Skeletal muscle cell (primary cell): Measurements from ENCODE around the gene MTHFD1.
"Not testable (repeated sequence)": the region's sequence is repeated elsewhere in the genome, so short reads cannot be mapped to it uniquely, and the experiment has no call there.

Source experiments
- DNase-seq: peaks from one replicate; pipeline ENCODE4 v3.0.0-alpha.2; 2010; ENCODE audit warnings: low read depth
- H3K4me3 ChIP-seq: 2 replicates; pipeline ENCODE4 v1.5.1; 2011; ENCODE audit warnings: low read depth, mild to moderate bottlenecking, control low read depth, low read length, moderate library complexity

Gene MTHFD1

DNA sequence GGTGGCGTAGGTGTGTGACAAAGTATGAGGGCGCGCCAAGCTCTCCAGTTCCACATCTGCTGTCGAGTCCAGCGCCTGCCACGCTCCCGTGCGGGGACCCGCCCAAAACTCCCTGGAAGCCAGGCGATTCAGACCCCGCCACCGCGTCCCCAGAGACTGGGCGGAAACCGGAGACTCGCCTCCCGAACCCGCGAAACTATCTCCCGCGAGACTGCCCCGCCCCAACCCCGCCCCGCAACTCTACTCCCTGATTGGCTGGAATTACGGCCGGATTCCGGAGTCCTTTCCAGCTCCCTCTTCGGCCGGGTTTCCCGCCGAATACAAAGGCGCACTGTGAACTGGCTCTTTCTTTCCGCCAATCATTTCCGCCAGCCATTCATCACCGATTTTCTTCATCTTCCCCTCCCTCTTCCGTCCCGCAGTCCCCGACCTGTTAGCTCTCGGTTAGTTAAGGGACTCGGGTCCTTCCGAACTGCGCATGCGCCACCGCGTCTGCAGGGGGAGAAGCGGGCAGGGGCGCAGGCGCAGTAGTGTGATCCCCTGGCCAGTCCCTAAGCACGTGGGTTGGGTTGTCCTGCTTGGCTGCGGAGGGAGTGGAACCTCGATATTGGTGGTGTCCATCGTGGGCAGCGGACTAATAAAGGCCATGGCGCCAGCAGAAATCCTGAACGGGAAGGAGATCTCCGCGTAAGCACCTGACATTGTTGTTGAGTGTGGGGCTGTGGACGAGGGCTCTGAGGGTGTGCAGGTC is at the start of gene MTHFD1:
Gene MTHFD1 (plus strand): TSS at position 572 of the 751 bp plus-strand sequence. CDS start 75 bp downstream, at position 647.
- peak; percentile 97 for DNase-seq

DNA sequence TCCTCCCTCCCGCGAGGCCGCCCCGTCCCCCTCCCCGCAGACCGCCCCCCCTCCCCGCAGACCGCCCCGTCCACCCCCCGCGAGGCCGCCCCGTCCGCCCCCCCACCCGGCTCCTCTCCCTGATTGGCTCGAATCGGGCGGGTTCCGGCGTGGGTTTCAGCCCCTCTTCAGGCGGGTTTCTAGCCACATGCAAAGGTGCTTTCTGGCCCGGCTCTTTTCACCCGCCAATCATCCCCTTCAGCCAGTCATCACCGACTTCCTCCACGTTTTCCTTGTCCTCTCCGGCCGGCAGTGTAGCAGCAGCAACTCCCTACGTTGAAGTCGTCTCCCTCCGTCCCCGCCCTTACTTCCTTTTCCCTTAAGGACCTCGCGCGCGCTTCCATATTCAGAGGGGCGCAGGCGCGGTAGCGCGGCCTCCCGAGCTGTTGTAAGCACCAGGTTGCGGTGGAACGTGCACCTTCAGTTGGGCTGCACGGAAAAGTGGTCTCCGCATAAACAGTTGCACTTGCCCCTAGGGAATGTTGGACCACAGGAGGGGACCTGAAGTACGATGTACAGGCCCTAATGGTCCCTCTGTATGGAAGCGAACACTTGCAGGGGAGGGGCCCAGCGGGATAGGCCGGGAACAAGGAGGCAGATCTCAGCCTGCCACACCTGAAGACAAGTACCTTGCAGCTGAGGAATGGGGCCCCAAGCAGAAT is 49.4 kb upstream of the MTHFD1 start:
- DNase-seq: peak; percentile 94
- H3K4me3 ChIP-seq: peak overlapping the region; percentile 83

More for the DNA sequence above, at the start of gene MTHFD1:
- peak within 1 kb of the TSS; percentile 82 for H3K4me3 ChIP-seq

DNA sequence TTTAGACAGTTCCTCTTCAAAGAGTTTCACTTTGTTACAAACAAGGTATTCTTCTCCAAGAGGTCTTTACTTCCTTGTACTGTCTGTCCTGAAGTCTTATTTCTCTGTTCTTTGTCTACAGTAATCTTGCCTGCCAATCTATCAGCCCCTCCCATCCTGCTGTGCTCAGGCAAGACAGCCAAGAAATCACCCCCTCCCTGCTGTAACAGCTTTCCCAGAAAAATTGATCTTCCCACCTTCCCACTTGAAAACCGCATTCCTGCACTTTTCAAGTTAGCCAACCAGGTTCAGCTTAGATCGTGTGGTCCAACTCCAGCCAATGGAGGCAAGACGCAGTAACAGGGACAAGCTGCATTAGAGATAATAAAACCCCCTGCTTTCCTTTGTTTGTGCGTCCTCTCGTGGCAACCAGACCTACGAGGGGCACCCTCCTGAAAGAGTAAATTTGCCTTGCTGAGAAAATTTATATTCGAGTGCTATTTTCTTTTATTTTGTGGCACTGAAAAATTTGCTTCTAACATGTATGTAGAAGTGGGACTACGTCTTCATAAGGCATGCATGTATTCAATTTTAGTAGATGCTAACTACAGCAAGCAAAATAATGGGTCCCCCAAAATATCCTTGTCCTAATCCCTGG is 47.5 kb upstream of the MTHFD1 start:
- DNase-seq: no peak
- H3K4me3 ChIP-seq: no peak overlapping the region

DNA sequence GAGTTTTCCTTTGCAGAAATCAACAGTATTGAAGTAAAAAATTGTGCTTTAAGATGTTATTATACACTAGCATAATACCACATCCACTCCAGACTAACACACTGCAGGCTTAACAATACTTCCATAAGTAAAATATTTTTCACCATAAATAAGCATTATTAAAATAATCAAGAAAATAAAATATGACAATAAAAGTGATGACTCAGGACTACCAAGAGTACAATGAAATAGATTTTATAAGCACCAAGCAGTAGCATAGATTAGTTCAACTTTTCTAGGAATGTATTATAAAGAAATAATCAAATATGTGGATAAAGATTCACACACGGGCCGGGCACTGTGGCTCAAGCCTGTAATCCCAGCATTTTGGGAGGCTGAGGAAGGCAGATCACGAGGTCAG is 40.4 kb upstream of the MTHFD1 start:
- DNase-seq: no peak
- H3K4me3 ChIP-seq: no peak overlapping the region

DNA sequence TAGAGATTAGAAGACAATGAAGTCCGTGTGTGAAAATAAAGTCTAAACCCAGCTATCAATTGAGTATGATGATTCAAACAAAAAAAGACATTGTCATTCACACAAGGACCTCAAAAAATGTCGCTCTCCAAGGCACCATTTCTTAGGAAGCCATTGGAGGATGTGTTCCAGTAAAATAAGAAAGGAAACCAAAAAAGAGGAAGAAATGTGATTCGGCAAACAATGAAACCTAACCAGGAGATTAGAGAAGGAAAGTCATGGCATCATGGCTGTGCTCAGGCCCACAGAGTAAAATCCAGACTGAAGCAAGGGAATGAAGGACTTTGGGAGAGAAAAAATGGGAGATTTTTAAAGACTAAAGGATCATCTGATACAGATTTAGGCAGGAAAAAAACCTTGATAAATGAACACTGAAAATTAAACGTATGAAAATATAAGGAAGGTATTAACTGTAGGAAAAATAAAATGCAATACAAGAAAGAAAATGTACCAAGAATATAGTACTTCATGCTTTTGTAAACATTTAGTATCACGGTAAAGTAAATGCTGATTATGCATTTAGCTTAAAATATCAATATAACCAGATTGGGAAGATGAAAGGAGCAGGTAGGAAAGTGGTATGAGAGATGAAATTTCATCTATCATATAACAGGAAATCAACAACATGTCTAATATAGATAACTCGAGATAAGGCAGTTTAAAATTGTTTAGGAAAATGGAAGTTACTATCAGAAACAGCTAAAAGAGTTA is 38.2 kb upstream of the MTHFD1 start:
- DNase-seq: no peak
- no peak overlapping the region for H3K4me3 ChIP-seq

DNA sequence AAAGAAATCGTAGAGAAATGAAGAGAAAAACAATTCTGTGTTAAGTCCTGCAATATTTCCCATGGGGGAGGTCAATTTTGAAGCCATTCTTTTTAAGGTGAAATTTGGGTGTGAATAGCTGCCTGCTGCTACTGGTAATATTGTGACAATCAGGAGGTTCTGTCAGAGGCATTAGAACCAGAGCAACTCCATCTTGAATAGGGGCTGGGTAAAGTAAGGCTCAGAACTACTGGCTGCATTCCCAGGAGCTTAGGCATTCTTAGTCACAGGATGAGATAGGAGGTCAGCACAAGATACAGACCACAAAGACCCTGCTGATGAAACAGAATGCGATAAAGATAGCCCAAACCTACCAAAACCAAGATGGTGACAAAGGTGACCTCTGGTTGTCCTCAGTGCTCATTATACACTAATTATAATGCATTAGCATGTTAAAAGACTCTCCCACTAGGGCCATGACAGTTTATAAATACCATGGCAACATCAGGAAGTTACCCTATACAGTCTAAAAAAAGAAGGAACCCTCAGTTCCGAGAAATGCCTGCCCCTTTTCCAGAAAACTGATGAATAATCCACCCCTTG is 24.8 kb upstream of the MTHFD1 start:
- DNase-seq: no peak
- H3K4me3 ChIP-seq: no peak overlapping the region

DNA sequence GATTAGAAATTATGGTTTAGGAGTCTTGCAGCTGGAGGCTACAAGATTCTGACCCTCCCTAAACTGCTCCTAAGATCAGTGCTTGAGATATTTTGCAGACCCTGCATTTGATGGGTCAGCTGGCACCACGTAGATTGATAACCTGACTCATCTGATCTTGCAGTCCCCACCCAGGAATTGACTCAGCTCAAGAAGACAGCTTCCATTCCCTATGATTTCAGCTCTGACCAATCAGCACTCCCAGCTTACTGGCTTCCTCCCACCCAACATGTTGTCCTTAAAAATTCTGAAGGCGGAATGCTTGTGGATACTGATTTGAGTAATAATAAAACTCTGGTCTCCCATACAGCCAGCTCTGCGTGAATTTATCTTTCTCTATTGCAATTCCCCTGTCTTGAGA is 23.2 kb upstream of the MTHFD1 start:
- peak; percentile 33 for DNase-seq
- H3K4me3 ChIP-seq: no peak overlapping the region

DNA sequence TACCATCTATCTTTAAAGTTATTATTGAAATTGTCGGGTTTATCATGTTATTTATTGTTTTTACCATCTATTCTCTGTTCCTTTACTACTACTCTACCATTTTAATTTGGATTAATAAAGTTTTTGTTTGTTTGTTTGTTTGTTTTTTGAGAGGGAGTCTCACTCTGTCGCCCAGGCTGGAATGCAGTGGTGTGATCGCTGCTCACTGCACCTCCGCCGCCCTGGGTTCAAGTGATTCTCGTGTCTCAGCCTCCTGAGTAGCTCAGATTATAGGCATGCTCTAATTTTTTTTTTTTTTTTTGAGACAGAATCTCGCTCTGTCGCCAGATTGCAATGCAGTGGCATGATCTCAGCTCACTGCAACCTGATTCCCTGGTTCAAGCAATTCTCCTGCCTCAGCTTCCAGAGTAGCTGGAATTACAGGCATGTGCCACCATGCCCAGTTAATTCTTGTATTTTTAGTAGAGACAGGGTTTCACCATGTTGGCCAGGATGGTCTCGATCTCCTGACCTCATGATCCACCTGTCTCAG is 22.7 kb upstream of the MTHFD1 start:
- not testable (repeated sequence) for H3K4me3 ChIP-seq, DNase-seq

DNA sequence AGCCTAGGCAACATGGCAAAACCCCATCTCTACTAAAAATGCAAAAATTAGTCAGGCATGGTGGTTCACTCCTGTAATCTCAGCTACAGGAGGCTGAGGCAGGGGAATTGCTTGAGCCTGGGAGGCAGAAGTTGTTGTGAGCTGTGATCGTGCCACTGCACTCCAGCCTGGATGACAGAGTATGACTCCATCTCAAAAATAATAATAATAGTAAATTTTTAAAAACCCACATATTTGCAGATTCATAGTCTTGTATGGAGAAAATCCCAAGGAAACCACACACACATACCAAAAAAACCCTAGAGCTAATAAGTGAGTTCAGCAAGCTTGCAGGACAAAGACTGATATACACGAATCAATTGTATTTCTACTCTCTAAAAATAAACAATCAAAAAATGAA is 19.0 kb upstream of the MTHFD1 start:
- no peak overlapping the region for H3K4me3 ChIP-seq
- DNase-seq: no peak

DNA sequence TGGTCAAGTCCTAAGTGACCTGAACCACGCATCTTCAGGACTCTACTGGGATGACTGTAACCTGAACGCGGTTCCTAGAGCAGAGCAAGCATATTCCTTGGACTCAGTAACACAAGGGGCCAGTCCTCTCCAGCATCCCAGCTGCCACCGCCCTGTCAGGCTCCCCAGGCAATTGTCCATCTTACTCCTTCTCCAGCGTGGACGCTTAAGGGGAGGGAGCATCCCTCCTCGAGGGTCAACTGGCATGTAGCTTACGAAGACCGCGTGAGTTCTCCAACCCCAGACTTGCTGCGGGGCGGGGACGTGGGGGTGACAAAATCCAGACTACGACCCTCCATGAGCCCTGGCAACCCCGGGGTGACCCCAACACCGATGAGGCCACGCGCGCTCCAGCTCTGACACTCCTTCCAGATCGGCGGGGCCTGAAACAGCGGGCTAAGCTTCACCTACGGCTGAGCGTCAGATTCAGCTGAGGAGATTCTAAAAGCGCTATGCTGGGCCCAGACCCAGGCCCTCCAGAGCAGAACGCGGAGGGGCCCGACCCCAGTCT is 846 bp upstream of the MTHFD1 start:
- H3K4me3 ChIP-seq: peak overlapping the region; percentile 82
- DNase-seq: no peak

DNA sequence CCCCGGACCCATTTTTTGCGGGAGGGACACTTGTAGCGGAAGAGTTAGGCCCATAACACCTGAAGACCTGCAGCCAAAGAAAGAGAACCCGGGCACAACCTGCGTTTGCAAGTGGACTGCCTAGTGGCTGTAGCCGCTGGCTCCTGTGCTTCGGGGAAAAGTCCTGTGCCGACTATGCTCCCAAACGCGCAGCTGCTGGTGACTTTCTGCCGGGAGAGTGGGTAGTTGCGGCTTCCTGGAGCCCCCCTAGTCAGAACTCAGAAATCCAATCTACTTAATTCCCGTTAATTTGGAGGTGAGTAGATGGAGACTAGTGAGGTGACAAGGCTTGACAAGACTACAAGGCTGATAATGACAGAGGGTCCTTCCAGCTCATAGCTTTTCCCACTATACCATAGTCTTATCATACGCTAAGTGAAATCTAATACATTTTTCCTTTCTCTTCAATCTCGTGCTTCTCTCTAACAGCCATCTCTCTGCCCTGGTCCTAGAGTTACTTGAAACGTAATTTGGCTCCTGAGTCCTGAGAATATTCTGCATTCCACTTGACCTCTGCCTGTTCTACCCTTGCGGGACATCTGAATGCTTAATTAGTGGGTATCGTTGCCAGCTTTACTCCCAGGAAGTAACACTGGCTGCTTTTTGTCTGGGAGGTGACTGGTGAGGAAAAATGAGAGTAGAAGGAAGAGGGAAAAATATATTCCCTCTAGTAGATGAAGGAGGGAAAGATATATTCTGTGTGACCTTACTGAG is 556 bp downstream of the MTHFD1 start:
- H3K4me3 ChIP-seq: peak overlapping the region; percentile 82
- no peak for DNase-seq

DNA sequence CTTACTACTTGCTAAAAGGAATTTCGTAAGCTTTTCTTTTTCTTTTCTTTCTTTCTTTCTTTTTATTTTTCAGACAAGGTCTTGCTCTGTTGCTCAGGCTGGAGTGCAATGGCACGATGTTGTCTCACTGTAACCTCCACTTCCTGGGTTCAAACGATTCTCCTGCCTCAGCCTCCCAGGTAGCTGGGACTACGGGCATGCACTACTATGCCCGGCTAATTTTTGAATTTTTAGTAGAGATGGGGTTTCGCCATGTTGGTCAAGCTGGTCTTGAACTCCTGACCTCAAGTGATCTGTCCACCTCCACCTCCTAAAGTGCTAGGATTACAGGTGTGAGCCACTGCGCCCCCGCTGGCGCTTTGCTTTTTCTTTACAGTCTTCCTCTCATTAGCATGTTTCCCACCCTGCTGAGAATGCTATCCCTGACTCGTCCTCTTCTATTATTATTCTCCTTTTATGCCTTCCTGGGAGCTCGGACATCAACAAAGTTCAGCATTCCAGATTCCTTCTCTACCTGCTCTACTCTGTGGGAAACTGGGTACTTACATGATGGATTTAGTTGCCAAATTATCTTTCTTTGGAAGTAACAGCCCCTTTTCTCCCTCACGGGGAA is 3.1 kb downstream of the MTHFD1 start:
- DNase-seq: no peak
- H3K4me3 ChIP-seq: no peak overlapping the region

DNA sequence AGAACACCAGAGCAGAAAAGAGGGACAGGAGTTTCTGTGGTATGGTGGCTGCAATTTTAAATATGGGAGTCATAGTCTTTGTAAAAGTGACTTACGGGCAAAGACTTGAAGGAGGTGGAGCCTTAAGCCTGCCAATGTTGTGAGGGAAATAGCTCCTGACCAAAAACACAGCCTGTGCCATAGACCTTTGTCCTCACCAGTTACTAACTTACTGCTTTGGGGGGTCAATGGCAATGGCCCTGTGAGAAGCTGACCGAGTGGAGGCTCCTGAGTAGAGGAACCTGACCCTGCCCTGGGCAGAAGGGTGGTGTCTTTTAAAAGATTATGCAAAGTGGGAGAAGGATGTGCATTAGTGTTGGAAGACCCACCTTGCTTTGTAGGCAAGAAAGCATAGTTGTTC is 3.8 kb downstream of the MTHFD1 start:
- DNase-seq: no peak
- H3K4me3 ChIP-seq: no peak overlapping the region

DNA sequence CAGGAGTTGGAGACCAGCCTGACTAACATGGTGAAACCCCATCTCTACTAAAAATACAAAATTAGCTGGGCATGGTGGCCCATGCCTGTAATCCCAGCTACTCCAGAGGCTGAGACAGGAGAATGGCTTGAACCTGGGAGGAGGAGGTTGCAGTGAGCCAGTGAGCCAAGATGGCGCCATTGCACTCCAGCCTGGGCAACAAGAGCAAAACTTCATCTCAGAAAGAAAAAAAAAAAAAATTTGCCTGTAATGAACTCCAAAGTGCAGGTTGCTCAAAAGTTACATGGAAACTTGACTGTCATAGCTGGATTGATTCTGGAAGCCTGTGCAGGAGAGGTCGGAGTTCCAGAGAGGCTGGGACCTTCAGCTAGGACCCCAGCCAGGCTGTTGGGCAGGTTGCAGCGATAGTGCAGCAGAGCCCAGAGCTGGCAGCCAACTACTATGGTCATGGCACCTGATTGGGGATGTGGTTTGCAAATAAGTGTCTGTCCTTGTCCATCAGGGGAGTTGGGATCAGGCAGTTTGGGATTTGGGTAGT is 5.1 kb downstream of the MTHFD1 start:
- H3K4me3 ChIP-seq, DNase-seq: not testable (repeated sequence)

DNA sequence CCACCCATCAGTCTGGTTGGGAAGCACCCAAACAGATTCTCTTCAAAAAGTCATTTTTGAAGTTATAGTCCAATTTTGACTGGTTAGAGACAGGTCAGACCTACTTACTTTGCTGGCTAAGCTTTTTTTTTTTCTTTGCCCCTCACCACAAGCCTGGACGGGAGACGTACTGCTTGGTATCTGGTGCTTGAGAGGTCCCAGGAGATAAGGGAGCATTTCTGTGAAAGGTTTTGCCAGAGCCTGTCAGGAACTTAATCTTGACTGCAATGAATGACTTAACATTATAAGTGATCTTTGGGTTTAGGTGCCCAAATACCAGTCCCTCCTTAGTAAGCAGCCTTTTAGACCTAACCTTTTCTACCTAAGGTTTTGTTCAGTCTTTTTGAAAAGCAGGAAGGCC is 6.3 kb downstream of the MTHFD1 start:
- no peak for DNase-seq
- H3K4me3 ChIP-seq: no peak overlapping the region

DNA sequence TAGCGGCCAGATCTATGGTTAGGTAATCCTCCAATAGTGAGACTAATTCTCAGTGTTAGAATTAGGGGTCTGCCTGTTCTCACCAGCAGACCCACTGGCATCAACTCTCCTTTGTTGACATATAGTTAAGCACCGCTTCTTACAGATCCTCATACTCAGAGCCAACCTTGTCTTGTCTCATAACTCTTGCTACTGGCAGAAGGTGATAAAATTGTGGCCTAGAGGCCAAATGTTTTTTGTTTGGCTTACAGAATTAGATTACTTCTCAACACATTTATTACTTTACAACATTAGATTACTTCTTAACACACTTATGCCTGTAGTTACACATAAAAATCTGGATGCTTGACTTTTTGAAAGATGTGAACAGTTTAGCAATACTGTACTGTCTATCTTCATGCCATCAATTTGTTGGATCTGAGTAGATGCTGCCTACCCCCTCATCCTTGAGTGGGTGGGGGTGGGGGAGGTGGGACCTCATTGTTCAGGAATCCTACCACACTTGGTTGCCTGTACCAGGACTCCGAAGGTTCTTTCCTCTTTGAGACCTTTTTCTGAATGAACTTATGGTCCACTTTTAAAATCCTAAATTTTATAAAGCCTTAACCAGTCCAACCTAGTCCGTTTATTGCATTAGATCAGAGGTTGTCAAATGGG is 7.0 kb downstream of the MTHFD1 start:
- DNase-seq: no peak
- H3K4me3 ChIP-seq: no peak overlapping the region

DNA sequence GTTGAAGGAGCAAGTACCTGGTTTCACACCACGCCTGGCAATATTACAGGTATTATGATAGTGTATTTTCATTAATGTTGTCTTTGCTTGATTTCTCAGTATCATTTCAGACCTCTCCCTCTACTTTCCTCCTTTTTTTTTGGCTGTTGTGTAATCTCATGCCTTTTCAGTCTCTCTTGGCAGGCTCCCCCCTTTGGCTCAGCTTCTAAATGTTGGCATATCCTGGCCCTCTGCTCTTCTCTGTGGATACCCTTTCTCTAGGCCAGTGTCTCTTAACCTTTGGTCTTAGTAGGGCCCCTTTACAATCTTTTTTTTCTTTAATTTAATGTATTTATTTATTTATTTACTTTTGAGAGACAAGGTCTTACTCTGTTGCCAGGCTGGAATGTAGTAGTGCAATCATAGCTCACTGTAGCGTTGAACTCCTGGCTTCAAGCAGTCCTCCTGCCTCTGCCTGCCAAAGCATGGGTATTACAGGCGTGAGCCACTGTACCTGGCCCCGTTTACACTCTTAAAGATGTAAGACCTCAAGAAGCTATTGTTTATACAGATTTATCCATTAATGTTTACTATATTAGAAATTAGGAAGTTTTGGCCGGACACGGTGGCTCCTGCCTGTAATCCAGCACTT is 12.8 kb downstream of the MTHFD1 start:
- no peak overlapping the region for H3K4me3 ChIP-seq
- no peak for DNase-seq
